Astrocyte (in vitro differentiated cells and primary cell): ENCODE measurements around the gene RRH. TPM values are rescaled to one million over a fixed set of nuclear protein-coding genes. Genes with fewer than 3 reads are reported as not detected.
A peak's percentile ranks its signal among the peaks of the same experiment; 100 is the strongest.

ENCODE experiments used
- DNase-seq: peaks from one replicate; pipeline ENCODE4 v3.0.0-alpha.2; 2010; ENCODE audit warnings: low read depth
- FAIRE-seq: peaks from 2 replicates; lab custom pipeline; 2011; peaks lifted over from hg19 to GRCh38; lab: Jason Lieb, UNC
- H2AFZ ChIP-seq: 2 replicates; pipeline ENCODE4 v1.6.0; 2012; ENCODE audit warnings: low read depth, low read length, inconsistent platforms
- H3K27ac ChIP-seq: 2 replicates; pipeline ENCODE4 v1.5.1; 2011; ENCODE audit warnings: low read depth, low read length, inconsistent platforms
- H3K27me3 ChIP-seq: 2 replicates; pipeline ENCODE4 v1.6.0; 2011; ENCODE audit warnings: low read length, inconsistent platforms; ENCODE audit not compliant: insufficient read depth
- H3K36me3 ChIP-seq: 2 replicates; pipeline ENCODE4 v1.5.1; 2011; ENCODE audit warnings: low read length, inconsistent platforms; ENCODE audit not compliant: insufficient read depth
- H3K4me1 ChIP-seq: 2 replicates; pipeline ENCODE4 v1.5.1; 2011; ENCODE audit warnings: low read length, inconsistent platforms; ENCODE audit not compliant: insufficient read depth
- H3K4me2 ChIP-seq: 2 replicates; pipeline ENCODE4 v1.6.0; 2012; ENCODE audit warnings: low read length, inconsistent platforms
- H3K4me3 ChIP-seq: 2 replicates; pipeline ENCODE4 v1.5.1; 2011; ENCODE audit warnings: low read depth, mild to moderate bottlenecking, low read length, inconsistent platforms; ENCODE audit not compliant: insufficient read depth
- H3K79me2 ChIP-seq: 2 replicates; pipeline ENCODE4 v1.6.0; 2012; ENCODE audit warnings: mild to moderate bottlenecking, low read length, inconsistent platforms; ENCODE audit not compliant: insufficient read depth
- H3K9ac ChIP-seq: 2 replicates; pipeline ENCODE4 v1.6.0; 2012; ENCODE audit warnings: mild to moderate bottlenecking, low read length, inconsistent platforms
- H3K9me3 ChIP-seq: 2 replicates; pipeline ENCODE4 v1.5.1; 2012; ENCODE audit warnings: low read depth, mild to moderate bottlenecking, low read length, inconsistent platforms; ENCODE audit not compliant: insufficient read depth
- H4K20me1 ChIP-seq: 2 replicates; pipeline ENCODE4 v1.6.0; 2012; ENCODE audit warnings: low read length, inconsistent platforms; ENCODE audit not compliant: insufficient read depth
- H3K27ac Mint-ChIP-seq: one replicate; pipeline ENCODE4 v1.8.0; 2021; ENCODE audit warnings: mild to moderate bottlenecking, mixed read lengths; ENCODE audit not compliant: unreplicated experiment
- H3K27me3 Mint-ChIP-seq: one replicate; pipeline ENCODE4 v1.8.0; 2021; ENCODE audit warnings: low read depth, mixed read lengths; ENCODE audit not compliant: unreplicated experiment
- H3K36me3 Mint-ChIP-seq: one replicate; pipeline ENCODE4 v1.8.0; 2021; ENCODE audit warnings: low read depth, mixed read lengths; ENCODE audit not compliant: unreplicated experiment
- H3K4me1 Mint-ChIP-seq: one replicate; pipeline ENCODE4 v1.8.0; 2021; ENCODE audit warnings: low read depth, mixed read lengths; ENCODE audit not compliant: unreplicated experiment
- H3K4me3 Mint-ChIP-seq: one replicate; pipeline ENCODE4 v1.8.0; 2021; ENCODE audit warnings: mild to moderate bottlenecking, moderate library complexity, mixed read lengths; ENCODE audit not compliant: unreplicated experiment
- H3K9me3 Mint-ChIP-seq: one replicate; pipeline ENCODE4 v1.8.0; 2021; ENCODE audit warnings: mild to moderate bottlenecking, mixed read lengths; ENCODE audit not compliant: unreplicated experiment
- CTCF ChIP-seq: IDR thresholded peaks from 2 replicates; pipeline ENCODE4 v1.5.1; 2011; ENCODE audit warnings: low read depth, mild to moderate bottlenecking, inconsistent platforms, low read length, moderate library complexity; ENCODE audit not compliant: insufficient read depth
- EZH2 ChIP-seq: IDR thresholded peaks from 2 replicates; pipeline ENCODE4 v1.6.1; 2012; ENCODE audit warnings: mild to moderate bottlenecking, low read length, inconsistent platforms; ENCODE audit not compliant: insufficient read depth
- total RNA-seq: library from RNA; stranded (reverse); gene quantifications from 2 replicates; pipeline ENCODE4 v1.2.1, GENCODE V29; 2021

The RRH gene
- total RNA-seq, 1 donor from 2014 or later: 0.25 TPM

GRCh38 chr4:109818268-109818667 is 9.5 kb upstream of the RRH start:
- Mint-ChIP-seq H3K9me3 (no peaks in the 10 kb centered on the region), H3K4me3 (no peak overlapping the region), H3K27me3 (no peaks in the 10 kb centered on the region), H3K36me3 (peaks cover 5% of the 10 kb centered on the region), H3K4me1 (peaks cover 17% of the 10 kb centered on the region), H3K27ac (no peak overlapping the region)
- no peak for TF ChIP-seq CTCF
- TF ChIP-seq EZH2: no peak
- Histone ChIP-seq H3K9me3 (no peaks in the 10 kb centered on the region), H3K4me3 (no peak overlapping the region), H4K20me1 (peaks cover 26% of the 10 kb centered on the region), H3K27ac (no peak overlapping the region), H3K4me1 (peaks cover 4% of the 10 kb centered on the region), H3K27me3 (no peaks in the 10 kb centered on the region), H3K79me2 (peaks cover 62% of the 10 kb centered on the region), H2AFZ (no peak overlapping the region), H3K36me3 (peaks cover 30% of the 10 kb centered on the region), H3K4me2 (no peak overlapping the region), H3K9ac (peak overlapping the region; percentile 4)
- no peak for DNase-seq
- FAIRE-seq: no peak

- no peak overlapping the region for H3K27ac Mint-ChIP-seq
Observed at GRCh38 chr4:109820563-109820962, 7.2 kb upstream of the RRH start.

More at GRCh38 chr4:109820563-109820962, 7.2 kb upstream of the RRH start:
- FAIRE-seq (no peak), DNase-seq (peak; percentile 30)
- Histone ChIP-seq H3K4me3 (no peak overlapping the region), H3K4me2 (peak overlapping the region; percentile 4), H3K27me3 (no peaks in the 10 kb centered on the region), H2AFZ (no peak overlapping the region), H3K9ac (no peak overlapping the region), H3K27ac (no peak overlapping the region), H3K36me3 (peaks cover 46% of the 10 kb centered on the region), H3K79me2 (peaks cover 60% of the 10 kb centered on the region), H3K9me3 (no peaks in the 10 kb centered on the region), H4K20me1 (peaks cover 26% of the 10 kb centered on the region), H3K4me1 (no peaks in the 10 kb centered on the region)
- no peak for TF ChIP-seq CTCF
- TF ChIP-seq EZH2: no peak
- no peaks in the 10 kb centered on the region for H3K27me3 Mint-ChIP-seq
- peaks cover 17% of the 10 kb centered on the region for H3K4me1 Mint-ChIP-seq
- H3K36me3 Mint-ChIP-seq: peaks cover 5% of the 10 kb centered on the region
- H3K4me3 Mint-ChIP-seq: no peak overlapping the region
- no peaks in the 10 kb centered on the region for H3K9me3 Mint-ChIP-seq
